ENCODE results near the gene SF3B3. TPM values are rescaled to one million over a fixed set of nuclear protein-coding genes. Genes with fewer than 3 reads are reported as not detected.

The SF3B3 gene
- total RNA-seq, 1 experiment from 2014 or later, result 449 TPM

GRCh38 chr16:70600730-70601129 lies 77.1 kb downstream of the SF3B3 start:
- CTCF ChIA-PET, result no interaction called here
- Mint-ChIP-seq H3K9me3 (ENCODE audit: low read depth, unreplicated experiment) (no peaks in the 10 kb centered on the region), H3K4me3 (ENCODE audit: low read depth, unreplicated experiment) (no peak overlapping the region), H3K27ac (ENCODE audit: unreplicated experiment) (no peak overlapping the region), H3K27me3 (ENCODE audit: unreplicated experiment) (peaks cover 19% of the 10 kb centered on the region), H3K36me3 (ENCODE audit: insufficient read depth, unreplicated experiment) (no peaks in the 10 kb centered on the region), H3K4me1 (ENCODE audit: low read depth, unreplicated experiment) (no peaks in the 10 kb centered on the region)
- no TSS peak for BruUV-seq (replicated peaks)
- DNase-seq, result no peak
- TF ChIP-seq, protein P1, sequence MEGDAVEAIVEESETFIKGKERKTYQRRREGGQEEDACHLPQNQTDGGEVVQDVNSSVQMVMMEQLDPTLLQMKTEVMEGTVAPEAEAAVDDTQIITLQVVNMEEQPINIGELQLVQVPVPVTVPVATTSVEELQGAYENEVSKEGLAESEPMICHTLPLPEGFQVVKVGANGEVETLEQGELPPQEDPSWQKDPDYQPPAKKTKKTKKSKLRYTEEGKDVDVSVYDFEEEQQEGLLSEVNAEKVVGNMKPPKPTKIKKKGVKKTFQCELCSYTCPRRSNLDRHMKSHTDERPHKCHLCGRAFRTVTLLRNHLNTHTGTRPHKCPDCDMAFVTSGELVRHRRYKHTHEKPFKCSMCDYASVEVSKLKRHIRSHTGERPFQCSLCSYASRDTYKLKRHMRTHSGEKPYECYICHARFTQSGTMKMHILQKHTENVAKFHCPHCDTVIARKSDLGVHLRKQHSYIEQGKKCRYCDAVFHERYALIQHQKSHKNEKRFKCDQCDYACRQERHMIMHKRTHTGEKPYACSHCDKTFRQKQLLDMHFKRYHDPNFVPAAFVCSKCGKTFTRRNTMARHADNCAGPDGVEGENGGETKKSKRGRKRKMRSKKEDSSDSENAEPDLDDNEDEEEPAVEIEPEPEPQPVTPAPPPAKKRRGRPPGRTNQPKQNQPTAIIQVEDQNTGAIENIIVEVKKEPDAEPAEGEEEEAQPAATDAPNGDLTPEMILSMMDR (IDR thresholded peaks at IDR 0.05; ENCODE audit: unreplicated experiment), result no peak
- intact Hi-C loops (cut with micrococcal nuclease; ENCODE audit: unreplicated experiment), result loop anchor here (10.0 kb wide), 1 partner anchor 54 kb away; no protein-coding TSS in a partner anchor

DNA sequence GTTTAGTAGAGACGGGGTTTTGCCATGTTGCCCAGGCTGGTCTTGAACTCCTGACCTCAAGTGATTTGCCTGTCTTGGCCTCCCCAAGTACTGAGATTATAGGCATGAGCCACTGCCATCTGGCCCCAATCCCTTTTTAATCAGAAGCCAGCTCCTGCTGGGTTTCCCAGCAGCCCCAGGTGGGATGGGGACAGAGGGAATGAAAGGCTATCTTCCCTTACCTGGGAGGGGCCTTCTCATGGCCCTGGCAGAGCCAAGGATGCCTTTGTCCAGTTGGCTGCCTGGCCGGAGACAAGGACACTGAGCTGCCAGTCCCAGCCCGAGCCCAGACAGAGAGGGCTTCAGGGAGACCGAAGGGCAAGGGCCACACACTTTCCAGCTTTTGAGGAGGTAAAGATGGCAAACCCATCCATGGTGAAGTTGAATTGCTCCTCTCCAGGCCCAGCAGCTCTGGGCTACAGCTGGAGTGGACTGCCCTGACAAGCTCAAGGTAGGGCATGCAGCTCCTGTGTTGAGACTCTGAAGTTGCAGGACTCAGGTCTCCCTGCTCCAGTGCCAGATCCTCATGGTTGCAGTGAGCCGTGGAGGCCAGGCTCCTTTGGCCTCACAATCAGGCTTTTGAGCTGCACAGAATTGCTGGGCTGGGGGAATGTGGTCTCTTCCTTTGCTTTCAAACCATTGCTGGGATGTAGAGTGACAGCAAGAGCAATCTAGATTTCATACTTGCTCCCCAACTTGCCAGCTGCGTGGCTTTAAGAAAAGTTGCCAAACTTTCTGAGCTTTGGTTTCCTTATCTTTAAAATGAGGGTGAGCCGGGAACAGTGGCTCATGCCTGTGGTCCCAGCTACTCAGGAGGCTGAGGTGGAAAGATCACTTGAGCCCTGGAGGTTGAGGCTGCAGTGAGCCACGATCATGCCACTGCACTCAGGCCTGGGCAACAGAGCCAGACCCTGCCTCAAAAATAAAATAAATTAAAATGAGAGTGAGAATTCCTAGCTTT lies 78.3 kb downstream of the SF3B3 start:
- Mint-ChIP-seq H3K4me1 (ENCODE audit: low read depth, unreplicated experiment) (no peaks in the 10 kb centered on the region), H3K4me3 (ENCODE audit: low read depth, unreplicated experiment) (no peak overlapping the region), H3K9me3 (ENCODE audit: low read depth, unreplicated experiment) (no peaks in the 10 kb centered on the region), H3K27me3 (ENCODE audit: unreplicated experiment) (peaks cover 19% of the 10 kb centered on the region), H3K27ac (ENCODE audit: unreplicated experiment) (no peak overlapping the region), H3K36me3 (ENCODE audit: insufficient read depth, unreplicated experiment) (no peaks in the 10 kb centered on the region)
- intact Hi-C loops (cut with micrococcal nuclease; ENCODE audit: unreplicated experiment), result loop anchor here (10.0 kb wide), 1 partner anchor 53 kb away; no protein-coding TSS in a partner anchor
- no peak for DNase-seq
- CTCF ChIA-PET, result interaction anchor here (0.6 kb wide), 1 partner anchor 1771 kb away, joined by 5 read pairs; no protein-coding TSS in a partner anchor
- TF ChIP-seq, protein P1 (IDR thresholded peaks at IDR 0.05; ENCODE audit: unreplicated experiment), result no peak
- BruUV-seq (replicated peaks), result no TSS peak

- H3K9me3 Mint-ChIP-seq (ENCODE audit: low read depth, unreplicated experiment), result no peaks in the 10 kb centered on the region
- no peak overlapping the region for H3K27ac Mint-ChIP-seq (ENCODE audit: unreplicated experiment)
- no peak overlapping the region for H3K4me3 Mint-ChIP-seq (ENCODE audit: low read depth, unreplicated experiment)
- CTCF ChIA-PET, result interaction anchor here (1.2 kb wide), 1 partner anchor 12 kb away, joined by 7 read pairs; no protein-coding TSS in a partner anchor
- peaks cover 19% of the 10 kb centered on the region for H3K27me3 Mint-ChIP-seq (ENCODE audit: unreplicated experiment)
- BruUV-seq (replicated peaks), result no TSS peak
- no peaks in the 10 kb centered on the region for H3K4me1 Mint-ChIP-seq (ENCODE audit: low read depth, unreplicated experiment)
- TF ChIP-seq, protein P1 (IDR thresholded peaks at IDR 0.05; ENCODE audit: unreplicated experiment), result no peak
- intact Hi-C loops (cut with micrococcal nuclease; ENCODE audit: unreplicated experiment), result loop anchor here (10.0 kb wide), 1 partner anchor 52 kb away; no protein-coding TSS in a partner anchor
- H3K36me3 Mint-ChIP-seq (ENCODE audit: insufficient read depth, unreplicated experiment), result no peaks in the 10 kb centered on the region
- DNase-seq, result no peak
Observed at GRCh38 chr16:70602831-70603230, 79.2 kb downstream of the SF3B3 start.

DNA sequence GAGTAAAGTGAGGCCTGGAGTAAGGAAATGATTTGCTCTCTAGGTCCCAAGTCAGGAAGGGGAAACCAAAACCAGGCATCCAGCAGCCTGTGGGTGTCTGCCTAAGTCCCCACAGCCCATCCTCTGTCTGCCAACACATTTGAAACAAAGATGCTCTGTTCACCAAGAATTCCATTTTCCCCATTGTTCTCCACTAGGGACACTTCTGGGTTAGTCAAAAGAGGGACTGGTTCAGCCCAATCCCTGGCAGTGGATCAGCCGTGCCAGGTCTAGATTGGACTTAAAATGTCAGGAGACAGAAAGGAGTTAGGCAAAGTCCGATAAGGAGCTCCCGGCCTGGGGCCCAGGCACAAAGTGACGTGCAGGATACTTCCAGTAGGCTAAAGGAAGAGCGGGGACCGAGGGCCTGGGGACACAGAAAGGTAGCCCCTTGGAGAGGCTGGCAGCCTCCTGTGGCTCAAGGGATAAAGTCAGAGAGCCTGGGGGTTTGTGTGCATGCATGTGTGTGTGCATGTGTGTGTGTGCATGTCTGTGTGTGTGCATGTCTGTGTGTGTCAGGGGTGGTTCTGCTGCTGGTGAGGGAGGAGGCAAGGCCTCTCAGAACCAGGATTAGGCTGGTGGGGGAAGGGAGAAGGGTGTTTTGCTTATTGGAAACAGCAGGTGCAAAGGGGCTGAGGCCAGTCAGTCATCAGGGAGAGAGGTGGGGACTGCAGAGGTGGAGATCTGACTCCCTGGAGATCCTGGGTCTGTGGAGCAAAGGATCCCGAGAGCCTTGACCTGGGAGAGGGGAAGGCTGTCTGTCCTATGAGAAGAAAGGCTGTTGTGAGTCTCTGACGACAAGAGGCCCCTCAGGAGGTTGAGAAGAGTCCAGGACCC lies 81.0 kb downstream of the SF3B3 start:
- Mint-ChIP-seq H3K9me3 (ENCODE audit: low read depth, unreplicated experiment) (no peaks in the 10 kb centered on the region), H3K4me3 (ENCODE audit: low read depth, unreplicated experiment) (no peak overlapping the region), H3K27me3 (ENCODE audit: unreplicated experiment) (peaks cover 17% of the 10 kb centered on the region), H3K4me1 (ENCODE audit: low read depth, unreplicated experiment) (no peaks in the 10 kb centered on the region), H3K27ac (ENCODE audit: unreplicated experiment) (no peak overlapping the region), H3K36me3 (ENCODE audit: insufficient read depth, unreplicated experiment) (no peaks in the 10 kb centered on the region)
- TF ChIP-seq, protein P1 (IDR thresholded peaks at IDR 0.05; ENCODE audit: unreplicated experiment), result no peak
- CTCF ChIA-PET, result no interaction called here
- BruUV-seq (replicated peaks), result no TSS peak
- no peak for DNase-seq
- intact Hi-C loops (cut with micrococcal nuclease; ENCODE audit: unreplicated experiment), result loop anchor here (10.0 kb wide), 1 partner anchor 50 kb away; no protein-coding TSS in a partner anchor

Measured in Calu3 (cell line).